ENCODE data around the gene CYP2F1. TPM values are rescaled to one million over a fixed set of nuclear protein-coding genes. Genes with fewer than 3 reads are reported as not detected.
"Not testable (repeated sequence)": the region's sequence is repeated elsewhere in the genome, so short reads cannot be mapped to it uniquely, and the experiment has no call there.

CYP2F1 gene
- total RNA-seq, 1 experiment from 2014 or later, result not detected

GRCh38 chr19:41136636-41137455 lies 22.6 kb downstream of the CYP2F1 start:
- Mint-ChIP-seq H3K27ac (ENCODE audit: unreplicated experiment) (no peak overlapping the region), H3K4me3 (ENCODE audit: low read depth, unreplicated experiment) (no peak overlapping the region), H3K36me3 (ENCODE audit: insufficient read depth, unreplicated experiment) (no peaks in the 10 kb centered on the region), H3K27me3 (ENCODE audit: unreplicated experiment) (peaks cover 19% of the 10 kb centered on the region), H3K4me1 (ENCODE audit: low read depth, unreplicated experiment) (peaks cover 17% of the 10 kb centered on the region), H3K9me3 (ENCODE audit: low read depth, unreplicated experiment) (no peaks in the 10 kb centered on the region)
- TF ChIP-seq CTCF (IDR thresholded peaks at IDR 0.05; ENCODE audit: unreplicated experiment), result no peak
- BruUV-seq (replicated peaks), result no TSS peak
- no peak for DNase-seq
- intact Hi-C loops (cut with micrococcal nuclease; ENCODE audit: unreplicated experiment), result no loop called here
- CTCF ChIA-PET, result no interaction called here

GRCh38 chr19:41144403-41144802 lies 30.2 kb downstream of the CYP2F1 start:
- no TSS peak for BruUV-seq (replicated peaks)
- Mint-ChIP-seq H3K27me3 (ENCODE audit: unreplicated experiment) (no peaks in the 10 kb centered on the region), H3K4me1 (ENCODE audit: low read depth, unreplicated experiment) (no peaks in the 10 kb centered on the region), H3K4me3 (ENCODE audit: low read depth, unreplicated experiment) (no peak overlapping the region), H3K9me3 (ENCODE audit: low read depth, unreplicated experiment) (no peaks in the 10 kb centered on the region), H3K36me3 (ENCODE audit: insufficient read depth, unreplicated experiment) (no peaks in the 10 kb centered on the region), H3K27ac (ENCODE audit: unreplicated experiment) (no peak overlapping the region)
- peak; percentile 97 for TF ChIP-seq CTCF (IDR thresholded peaks at IDR 0.05; ENCODE audit: unreplicated experiment)
- CTCF ChIA-PET, result interaction anchor here (0.6 to 1.8 kb wide), 10 partner anchors 15 to 1173 kb away, joined by 3 to 16 read pairs (median 3); partner anchors contain the start of genes CYP2B6, PSMC4 and RAB4B
- intact Hi-C loops (cut with micrococcal nuclease; ENCODE audit: unreplicated experiment), result loop anchor here (1.0 to 2.0 kb wide), 3 partner anchors 118 to 482 kb away; no protein-coding TSS in a partner anchor
- peak; percentile 93 for DNase-seq

GRCh38 chr19:41149831-41150230 lies 35.6 kb downstream of the CYP2F1 start:
- H3K9me3 Mint-ChIP-seq (ENCODE audit: low read depth, unreplicated experiment), result no peaks in the 10 kb centered on the region
- no peak for DNase-seq
- H3K27ac Mint-ChIP-seq (ENCODE audit: unreplicated experiment), result no peak overlapping the region
- H3K36me3 Mint-ChIP-seq (ENCODE audit: insufficient read depth, unreplicated experiment), result peaks cover 4% of the 10 kb centered on the region
- H3K4me3 Mint-ChIP-seq (ENCODE audit: low read depth, unreplicated experiment), result no peak overlapping the region
- no peaks in the 10 kb centered on the region for H3K4me1 Mint-ChIP-seq (ENCODE audit: low read depth, unreplicated experiment)
- CTCF ChIA-PET, result interaction anchor here (0.6 to 0.9 kb wide), 3 partner anchors 23 to 194 kb away, joined by 3 to 4 read pairs (median 3); partner anchors contain the start of gene CYP2B6
- intact Hi-C loops (cut with micrococcal nuclease; ENCODE audit: unreplicated experiment), result no loop called here
- H3K27me3 Mint-ChIP-seq (ENCODE audit: unreplicated experiment), result no peaks in the 10 kb centered on the region
- no TSS peak for BruUV-seq (replicated peaks)
- TF ChIP-seq CTCF (IDR thresholded peaks at IDR 0.05; ENCODE audit: unreplicated experiment), result no peak

GRCh38 chr19:41150986-41151385 lies 36.8 kb downstream of the CYP2F1 start:
- H3K27ac Mint-ChIP-seq (ENCODE audit: unreplicated experiment); H3K4me3 Mint-ChIP-seq (ENCODE audit: low read depth, unreplicated experiment); H3K36me3 Mint-ChIP-seq (ENCODE audit: insufficient read depth, unreplicated experiment); H3K9me3 Mint-ChIP-seq (ENCODE audit: low read depth, unreplicated experiment); H3K27me3 Mint-ChIP-seq (ENCODE audit: unreplicated experiment); H3K4me1 Mint-ChIP-seq (ENCODE audit: low read depth, unreplicated experiment); intact Hi-C loops (cut with micrococcal nuclease; ENCODE audit: unreplicated experiment); BruUV-seq (replicated peaks); DNase-seq: not testable (repeated sequence)
- CTCF ChIA-PET, result interaction anchor here (0.6 kb wide), 2 partner anchors 10 to 88 kb away, joined by 3 to 5 read pairs; no protein-coding TSS in a partner anchor

GRCh38 chr19:41154060-41154459 lies 39.8 kb downstream of the CYP2F1 start:
- H3K9me3 Mint-ChIP-seq (ENCODE audit: low read depth, unreplicated experiment), result no peaks in the 10 kb centered on the region
- H3K4me1 Mint-ChIP-seq (ENCODE audit: low read depth, unreplicated experiment), result no peaks in the 10 kb centered on the region
- TF ChIP-seq CTCF (IDR thresholded peaks at IDR 0.05; ENCODE audit: unreplicated experiment), result no peak
- peaks cover 4% of the 10 kb centered on the region for H3K36me3 Mint-ChIP-seq (ENCODE audit: insufficient read depth, unreplicated experiment)
- H3K27ac Mint-ChIP-seq (ENCODE audit: unreplicated experiment), result no peak overlapping the region
- H3K27me3 Mint-ChIP-seq (ENCODE audit: unreplicated experiment), result no peaks in the 10 kb centered on the region
- CTCF ChIA-PET, result no interaction called here
- no TSS peak for BruUV-seq (replicated peaks)
- no peak overlapping the region for H3K4me3 Mint-ChIP-seq (ENCODE audit: low read depth, unreplicated experiment)
- intact Hi-C loops (cut with micrococcal nuclease; ENCODE audit: unreplicated experiment), result no loop called here
- DNase-seq, result no peak
